ENCODE data around the gene PRAME. TPM values are rescaled to one million over a fixed set of nuclear protein-coding genes. Genes with fewer than 3 reads are reported as not detected.

Gene PRAME
- total RNA-seq, 2 donors from 2014 or later, result 2.8 TPM; not detected in 1

- H3K4me3 ChIP-seq, result no peak overlapping the region
- no peaks in the 10 kb centered on the region for H3K4me1 ChIP-seq
- no peaks in the 10 kb centered on the region for H3K27me3 ChIP-seq
- intact Hi-C loops (cut with DNase I), result no loop called here
- H3K9me3 ChIP-seq, result no peaks in the 10 kb centered on the region
- H3K27ac ChIP-seq, result no peak overlapping the region
- no peak overlapping the region for H3K9ac ChIP-seq (ENCODE audit: low read depth in 2 of 2, low read length in 2 of 2)
- no peaks in the 10 kb centered on the region for H3K36me3 ChIP-seq
- no peak for DNase-seq
- TF ChIP-seq CTCF (IDR thresholded peaks at IDR 0.05), result no peak
Observed at GRCh38 chr22:22600531-22601261, 41.6 kb upstream of the PRAME start.

DNA sequence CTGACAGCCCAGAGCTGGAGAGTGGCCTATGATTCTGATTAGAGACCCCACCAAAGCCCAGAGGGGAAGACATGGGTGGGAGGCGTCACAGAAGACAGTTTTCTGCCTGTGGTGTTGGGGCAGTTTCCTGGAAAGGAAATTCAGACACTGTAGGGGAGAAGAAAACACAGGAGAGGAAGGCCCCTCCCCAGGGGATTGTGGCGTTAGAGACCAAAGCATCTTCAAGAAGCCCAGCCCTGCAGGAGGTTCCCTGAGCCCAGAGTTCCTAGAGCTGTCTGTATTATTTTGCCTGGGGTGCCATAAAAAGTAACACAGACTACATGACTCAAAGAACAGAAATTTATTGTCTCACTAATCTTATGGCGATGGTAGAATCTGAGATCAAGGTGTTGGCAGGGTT, 40.2 kb upstream of the PRAME start:
- DNase-seq, result no peak
- Histone ChIP-seq H3K27me3 (no peaks in the 10 kb centered on the region), H3K27ac (no peak overlapping the region), H3K9me3 (no peaks in the 10 kb centered on the region), H3K9ac (ENCODE audit: low read depth in 2 of 2, low read length in 2 of 2) (no peak overlapping the region), H3K4me3 (no peak overlapping the region), H3K36me3 (no peaks in the 10 kb centered on the region), H3K4me1 (no peaks in the 10 kb centered on the region)
- intact Hi-C loops (cut with DNase I), result no loop called here
- no peak for TF ChIP-seq CTCF (IDR thresholded peaks at IDR 0.05)

DNA sequence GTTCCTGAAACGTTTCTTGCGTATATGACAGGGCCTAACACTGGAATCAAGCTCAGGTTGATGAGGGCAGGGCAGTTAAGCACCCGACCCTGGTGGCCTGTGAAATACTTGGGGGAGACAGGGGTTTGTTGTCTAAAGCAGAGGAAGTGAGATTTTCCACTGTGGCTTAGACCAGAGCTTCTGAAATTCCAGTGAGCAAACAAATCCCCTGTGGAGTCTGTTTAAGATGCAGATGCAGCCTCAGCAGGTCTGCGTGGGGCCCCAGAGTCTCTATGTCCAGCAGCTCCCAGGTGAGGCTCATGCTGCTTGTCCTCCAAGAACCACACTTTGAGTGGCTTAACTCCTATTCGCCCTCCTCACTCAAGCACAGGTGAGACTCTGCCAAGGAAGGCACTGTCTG, 39.1 kb upstream of the PRAME start:
- TF ChIP-seq CTCF (IDR thresholded peaks at IDR 0.05), result no peak
- intact Hi-C loops (cut with DNase I), result no loop called here
- Histone ChIP-seq H3K9ac (ENCODE audit: low read depth in 2 of 2, low read length in 2 of 2) (no peak overlapping the region), H3K27ac (no peak overlapping the region), H3K4me1 (no peaks in the 10 kb centered on the region), H3K9me3 (no peaks in the 10 kb centered on the region), H3K36me3 (no peaks in the 10 kb centered on the region), H3K4me3 (no peak overlapping the region), H3K27me3 (no peaks in the 10 kb centered on the region)
- DNase-seq, result no peak

- TF ChIP-seq CTCF (IDR thresholded peaks at IDR 0.05), result no peak
- H3K27ac ChIP-seq, result no peak overlapping the region
- intact Hi-C loops (cut with DNase I), result no loop called here
Observed at GRCh38 chr22:22595001-22595835, 36.2 kb upstream of the PRAME start.

DNA sequence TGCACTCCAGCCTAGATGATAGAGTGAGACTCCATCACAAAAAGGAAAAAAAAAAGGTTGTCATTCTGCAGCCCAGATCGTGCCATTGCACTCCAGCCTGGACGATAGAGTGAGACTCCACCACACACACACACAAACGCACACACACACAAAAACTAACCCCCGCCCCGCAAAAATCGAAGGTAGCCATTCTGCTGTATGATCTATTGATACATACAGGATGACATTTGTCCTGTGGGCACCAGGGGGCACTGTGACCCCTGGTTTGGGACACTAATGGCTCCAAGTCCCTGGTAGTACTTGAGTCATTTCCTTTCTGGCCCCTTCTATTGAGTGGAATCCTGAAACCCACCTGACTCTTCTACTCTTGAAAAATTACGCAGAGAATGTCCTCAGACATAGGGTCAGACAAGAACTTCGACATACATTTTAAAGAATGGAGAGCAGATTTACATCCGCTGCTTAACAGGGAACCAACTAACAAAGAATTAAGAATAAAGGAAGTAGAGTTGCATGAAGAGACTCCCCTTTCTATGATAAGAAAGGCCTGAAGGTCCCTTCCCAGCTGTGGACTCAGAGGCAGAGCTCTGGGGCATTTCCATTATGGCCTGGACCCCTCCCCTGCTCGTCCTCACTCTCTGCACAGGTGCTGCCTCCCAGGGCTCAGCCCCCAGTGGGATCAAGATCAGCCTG, 35.0 kb upstream of the PRAME start:
- no peak overlapping the region for H3K9ac ChIP-seq (ENCODE audit: low read depth in 2 of 2, low read length in 2 of 2)
- H3K36me3 ChIP-seq, result no peaks in the 10 kb centered on the region
- H3K27me3 ChIP-seq, result no peaks in the 10 kb centered on the region
- no peak overlapping the region for H3K4me3 ChIP-seq
- DNase-seq, result peak; percentile 32
- peak; percentile 41 for TF ChIP-seq CTCF (IDR thresholded peaks at IDR 0.05)
- intact Hi-C loops (cut with DNase I), result no loop called here
- no peaks in the 10 kb centered on the region for H3K9me3 ChIP-seq
- no peaks in the 10 kb centered on the region for H3K4me1 ChIP-seq
- no peak overlapping the region for H3K27ac ChIP-seq

More at GRCh38 chr22:22595001-22595835, 36.2 kb upstream of the PRAME start:
- no peaks in the 10 kb centered on the region for H3K9me3 ChIP-seq
- no peaks in the 10 kb centered on the region for H3K36me3 ChIP-seq
- no peaks in the 10 kb centered on the region for H3K4me1 ChIP-seq
- no peak overlapping the region for H3K9ac ChIP-seq (ENCODE audit: low read depth in 2 of 2, low read length in 2 of 2)
- H3K27me3 ChIP-seq, result no peaks in the 10 kb centered on the region
- DNase-seq, result no peak
- no peak overlapping the region for H3K4me3 ChIP-seq
